ENCODE results near the gene TINCR.
"Not testable (repeated sequence)": the region's sequence is repeated elsewhere in the genome, so short reads cannot be mapped to it uniquely, and the experiment has no call there.

Gene TINCR

GRCh38 chr19:5558101-5558621 lies 9.6 kb downstream of the TINCR start:
- DNase-seq: no peak

- no peak for DNase-seq
These were observed 10.1 kb downstream of the TINCR start for GRCh38 chr19:5557691-5558090.

- no peak for DNase-seq
These were observed 12.9 kb downstream of the TINCR start for GRCh38 chr19:5554828-5555227.

- DNase-seq: no peak
These were observed 13.9 kb downstream of the TINCR start for GRCh38 chr19:5553892-5554291.

GRCh38 chr19:5547881-5548280 lies 19.9 kb downstream of the TINCR start:
- DNase-seq: no peak

- DNase-seq: no peak
These were observed 21.8 kb downstream of the TINCR start for GRCh38 chr19:5545984-5546383.

GRCh38 chr19:5545051-5545450 lies 22.7 kb downstream of the TINCR start:
- DNase-seq: no peak

- DNase-seq: no peak
These were observed 25.1 kb downstream of the TINCR start for GRCh38 chr19:5542665-5543064.

- DNase-seq: no peak
These were observed 26.3 kb downstream of the TINCR start for GRCh38 chr19:5541456-5541855.

- no peak for DNase-seq
These were observed 27.5 kb downstream of the TINCR start for GRCh38 chr19:5540208-5540607.

GRCh38 chr19:5537870-5538269 lies 29.9 kb downstream of the TINCR start:
- no peak for DNase-seq

GRCh38 chr19:5536982-5537579 lies 30.7 kb downstream of the TINCR start:
- not testable (repeated sequence) for DNase-seq

- DNase-seq: no peak
These were observed 31.3 kb downstream of the TINCR start for GRCh38 chr19:5536337-5536894.

- no peak for DNase-seq
These were observed 32.8 kb downstream of the TINCR start for GRCh38 chr19:5534787-5535586.

GRCh38 chr19:5533257-5533656 lies 34.5 kb downstream of the TINCR start:
- no peak for DNase-seq

GRCh38 chr19:5530701-5531100 lies 37.1 kb downstream of the TINCR start:
- DNase-seq: no peak

GRCh38 chr19:5526691-5527090 lies 41.1 kb downstream of the TINCR start:
- no peak for DNase-seq

GRCh38 chr19:5524081-5524480 lies 43.7 kb downstream of the TINCR start:
- no peak for DNase-seq

GRCh38 chr19:5522106-5522505 lies 45.6 kb downstream of the TINCR start:
- no peak for DNase-seq

GRCh38 chr19:5520501-5520900 lies 47.3 kb downstream of the TINCR start:
- DNase-seq: no peak

GRCh38 chr19:5519076-5519475 lies 48.7 kb downstream of the TINCR start:
- no peak for DNase-seq

GRCh38 chr19:5515737-5516136 lies 52.0 kb downstream of the TINCR start:
- no peak for DNase-seq

GRCh38 chr19:5514001-5514400 lies 53.8 kb downstream of the TINCR start:
- no peak for DNase-seq

GRCh38 chr19:5512715-5513114 lies 55.0 kb downstream of the TINCR start:
- DNase-seq: no peak
